NCI-H146 treated with DMSO at 0.1 percent for 48 hours (cell line): ENCODE data around the gene PIK3R1.

Source experiments
- DNase-seq: peaks from one replicate; lab custom pipeline; 2025; ENCODE audit not compliant: unreplicated experiment; lab: John Stamatoyannopoulos, UW

PIK3R1 gene

DNA sequence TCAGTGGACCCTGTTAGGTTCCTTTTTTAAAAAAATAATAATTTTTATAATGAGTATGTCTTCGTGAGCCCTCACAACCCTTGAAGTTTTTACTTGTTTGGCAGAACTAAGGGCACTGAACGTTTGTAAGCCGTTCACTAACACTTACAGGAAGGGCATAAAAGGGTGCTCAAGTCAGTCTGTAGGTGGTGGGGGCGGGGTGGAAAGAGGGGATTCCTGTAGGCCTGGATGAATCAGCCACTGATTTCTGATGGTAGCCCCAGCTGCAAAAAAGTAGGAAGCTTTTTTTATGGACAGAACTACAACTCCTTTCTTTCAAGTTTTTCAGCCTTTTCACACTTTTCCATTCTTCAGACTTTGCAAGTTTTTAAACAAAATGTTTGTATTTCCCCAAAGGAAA is 35.8 kb downstream of the PIK3R1 start:
- DNase-seq = no peak

DNA sequence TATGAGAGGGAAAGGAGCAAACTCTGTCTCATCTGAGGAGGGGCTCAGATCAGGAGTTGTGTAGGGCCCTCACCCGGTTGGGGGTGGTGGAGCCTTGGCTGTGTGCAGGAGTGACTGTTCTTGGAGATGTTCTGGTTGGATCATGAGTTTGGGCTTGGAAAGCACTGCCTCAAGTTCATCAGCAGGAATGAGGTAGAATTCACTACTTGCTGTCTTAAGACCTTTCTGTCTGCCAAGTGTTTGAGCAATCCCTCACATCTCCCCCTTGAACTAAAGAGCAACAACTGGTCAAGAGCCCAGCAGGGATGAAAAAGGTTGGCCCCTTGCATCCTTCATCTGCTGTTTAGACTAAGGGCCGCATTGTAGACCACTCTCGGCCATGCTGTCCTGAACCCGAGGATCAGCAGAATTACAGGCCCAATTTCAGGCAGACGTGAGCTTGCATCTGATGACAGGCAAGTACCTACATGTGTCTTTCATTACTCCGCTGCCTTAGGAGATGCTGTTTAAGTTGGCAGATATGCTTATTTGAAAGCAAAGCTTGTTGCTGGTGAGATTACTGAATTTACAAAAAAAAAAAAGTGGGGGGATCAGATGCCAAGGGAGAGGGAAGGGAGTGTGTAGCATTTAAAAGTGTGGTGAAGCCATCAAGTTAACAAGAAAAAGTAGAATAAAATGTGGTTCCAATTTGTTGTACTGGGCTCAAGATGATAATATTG is 36.4 kb downstream of the PIK3R1 start:
- DNase-seq = no peak

DNA sequence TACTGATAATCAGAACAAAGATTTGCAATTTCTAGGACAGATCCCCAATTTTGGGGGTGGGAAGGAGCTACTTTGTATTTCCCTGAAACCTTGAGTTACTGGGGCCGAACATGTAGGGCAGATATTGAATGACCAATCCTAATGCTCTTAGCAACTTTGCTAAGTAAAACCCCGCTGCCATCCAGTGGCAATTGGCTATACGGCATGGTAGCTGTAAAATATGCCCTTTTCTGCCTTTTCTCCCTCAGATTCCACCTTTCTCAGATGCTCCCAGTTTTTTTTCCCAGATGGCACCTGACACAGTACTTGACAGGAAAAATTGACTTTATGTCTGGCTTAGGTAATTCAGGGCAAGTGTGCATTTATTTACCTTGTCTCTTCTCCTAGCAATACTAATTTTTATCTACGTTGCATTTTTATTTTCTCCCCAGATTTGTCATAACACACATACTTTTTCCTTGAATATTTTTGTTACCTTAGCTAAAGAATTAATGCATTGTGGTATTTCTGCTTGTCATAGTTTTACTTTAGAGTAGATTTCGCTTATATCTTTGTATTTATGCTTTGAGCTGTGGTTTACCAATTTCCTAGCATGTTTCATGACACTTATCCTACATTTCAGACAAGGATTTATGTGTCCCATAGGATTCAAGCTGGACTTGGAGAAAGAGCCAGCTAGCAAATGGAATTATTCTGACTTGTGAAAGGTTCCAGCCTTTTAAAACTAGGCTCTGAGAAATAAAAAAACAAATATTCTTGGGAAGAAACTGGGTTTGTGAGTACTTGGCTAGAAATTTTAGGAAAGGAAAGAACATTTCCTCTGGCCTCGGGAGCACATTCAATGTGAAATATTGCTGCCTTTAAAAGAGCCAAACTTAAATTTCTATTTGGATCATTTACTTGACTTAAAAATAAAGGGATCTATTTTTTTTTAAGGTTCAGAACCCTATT is 37.4 kb downstream of the PIK3R1 start:
- peak; percentile 46 for DNase-seq

GRCh38 chr5:68253624-68254585 is 38.3 kb downstream of the PIK3R1 start:
- no peak for DNase-seq

DNA sequence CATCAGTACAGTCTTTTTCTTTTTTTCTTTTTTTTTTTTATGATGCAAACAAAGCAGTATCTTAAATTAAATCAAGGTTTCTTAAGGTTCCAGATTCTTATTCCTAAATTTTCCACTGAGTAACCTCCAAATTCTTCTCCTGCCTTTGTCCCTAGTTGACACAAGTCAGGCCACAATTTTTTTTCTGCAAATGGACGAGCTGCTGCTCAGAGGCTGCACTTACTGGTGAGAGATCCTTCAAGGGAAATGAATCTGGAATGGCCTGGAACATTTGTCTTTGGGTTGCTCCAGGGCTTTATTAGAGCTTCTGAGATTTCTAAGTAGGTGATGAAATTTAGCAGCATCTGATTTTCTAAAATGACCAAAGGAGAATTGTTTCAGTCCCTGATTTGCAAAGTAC is 39.3 kb downstream of the PIK3R1 start:
- DNase-seq = no peak

DNA sequence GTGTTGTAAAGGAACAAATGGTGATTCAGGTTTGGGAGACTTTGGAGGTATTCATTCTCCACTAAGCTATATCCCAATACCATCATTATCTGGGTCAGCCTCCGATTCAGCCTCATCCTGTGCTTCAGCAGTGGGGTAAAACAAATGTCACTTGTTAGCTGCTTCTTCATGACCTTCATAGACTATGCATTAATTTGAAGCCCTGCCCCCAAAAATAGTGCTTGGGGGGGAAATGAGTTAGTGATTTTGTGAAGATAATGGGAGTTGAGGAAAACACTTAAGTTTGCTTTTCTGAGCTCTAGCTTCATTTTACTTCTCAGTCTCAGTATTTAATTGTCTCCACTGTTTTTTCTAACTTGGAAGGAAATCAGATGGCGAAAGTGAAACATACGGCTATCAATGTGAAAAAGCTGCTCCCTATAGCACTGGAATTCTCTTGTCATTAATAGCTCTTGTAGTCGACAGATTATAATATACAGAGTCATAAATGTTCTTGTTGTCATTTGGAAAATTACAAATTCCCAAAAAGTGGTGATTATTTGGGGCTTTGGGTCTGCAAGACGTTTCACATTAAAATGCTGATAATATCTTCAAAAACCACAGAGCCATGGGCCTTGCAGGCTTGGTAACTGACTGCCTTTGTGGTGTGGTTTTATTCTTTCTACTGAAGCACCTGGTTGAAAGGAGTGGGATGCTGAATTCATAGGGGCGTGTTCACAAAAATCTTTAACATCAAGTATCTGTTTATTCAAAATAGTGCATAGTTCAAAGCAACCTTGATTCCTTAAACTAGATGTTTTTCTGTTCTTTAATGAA is 40.0 kb downstream of the PIK3R1 start:
- DNase-seq = no peak

GRCh38 chr5:68257210-68257609 is 41.7 kb downstream of the PIK3R1 start:
- no peak for DNase-seq

DNA sequence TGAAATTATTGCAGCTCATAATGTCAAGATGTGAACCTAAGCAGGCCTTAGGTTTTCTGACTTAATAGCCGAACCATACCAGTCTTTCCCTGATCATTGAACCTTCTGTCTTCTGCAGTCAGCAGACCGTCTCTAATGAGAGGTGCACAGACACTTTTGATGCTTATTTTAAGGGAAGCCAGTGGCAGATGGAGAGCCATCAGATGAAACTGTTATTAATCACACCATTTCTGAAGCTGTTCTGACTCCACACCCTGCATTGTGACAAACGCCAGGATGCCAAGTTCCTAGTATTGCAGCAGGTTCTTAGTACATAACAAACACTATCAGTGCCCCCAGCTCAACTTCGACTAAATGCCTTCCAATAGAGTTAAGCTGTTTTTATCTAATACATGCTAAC is 43.0 kb downstream of the PIK3R1 start:
- no peak for DNase-seq

DNA sequence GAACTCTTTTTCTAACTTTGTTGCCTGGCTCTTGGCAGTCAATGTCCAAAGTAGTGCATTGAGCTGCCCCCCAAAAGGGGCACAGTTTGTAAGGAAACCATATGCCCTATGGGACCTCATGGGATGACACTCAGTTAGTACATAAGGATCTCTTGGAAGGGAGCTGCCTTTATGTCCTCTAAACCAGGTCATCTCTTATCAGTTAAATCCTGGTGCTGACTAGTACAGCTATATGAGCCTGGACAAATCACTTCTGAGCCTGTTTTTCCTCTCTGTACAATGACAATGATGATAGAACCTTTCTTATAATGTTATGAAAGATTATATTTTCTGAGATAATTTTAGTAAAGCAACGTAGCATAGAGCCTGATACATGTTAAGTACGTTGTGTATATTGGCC is 44.1 kb downstream of the PIK3R1 start:
- DNase-seq = no peak

DNA sequence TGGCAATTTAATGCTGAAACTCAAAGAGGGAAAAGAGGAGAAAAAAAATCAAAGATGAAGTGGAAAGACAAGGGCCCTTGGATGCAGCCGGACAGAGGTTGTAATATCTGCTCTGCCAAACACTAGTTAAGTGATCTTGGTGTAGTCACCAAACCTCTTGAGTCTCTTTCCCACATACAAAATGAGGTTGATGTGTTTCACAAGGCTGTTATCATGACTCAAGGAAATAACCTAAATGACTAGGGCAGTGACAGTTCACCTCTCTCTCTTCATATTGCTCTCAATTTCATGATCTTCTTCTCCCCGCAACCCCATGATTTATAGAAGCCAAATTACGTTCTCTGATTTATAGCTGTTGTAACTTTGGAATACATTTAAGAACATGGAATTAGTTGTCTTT is 44.9 kb downstream of the PIK3R1 start:
- DNase-seq = no peak

- DNase-seq = no peak
These were observed 45.6 kb downstream of the PIK3R1 start for GRCh38 chr5:68261169-68261568.

DNA sequence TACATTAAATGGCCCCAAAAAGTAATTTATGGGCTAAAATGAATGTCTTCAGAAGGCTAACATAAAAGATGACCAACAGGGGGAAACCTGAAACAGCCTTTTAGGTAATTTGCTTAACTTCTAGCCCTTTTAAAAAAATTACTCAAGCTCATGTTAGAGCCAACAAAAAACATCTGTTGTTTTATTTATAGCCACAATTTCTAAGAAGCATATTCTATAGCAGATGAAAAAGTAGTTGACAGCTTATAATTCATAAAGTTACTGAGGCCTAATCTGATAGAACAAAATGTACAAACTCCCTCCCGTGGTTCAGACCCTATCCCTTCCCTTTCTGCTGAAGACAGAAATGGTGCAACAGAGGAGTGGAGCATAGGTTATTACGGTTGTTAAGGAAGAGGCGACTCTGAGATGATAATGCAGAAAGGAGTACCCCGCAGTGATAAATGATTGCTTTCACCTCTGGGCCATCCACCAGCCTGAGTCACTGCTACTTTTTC is 46.1 kb downstream of the PIK3R1 start:
- DNase-seq = peak; percentile 92

GRCh38 chr5:68264024-68264956 is 48.7 kb downstream of the PIK3R1 start:
- DNase-seq = no peak

DNA sequence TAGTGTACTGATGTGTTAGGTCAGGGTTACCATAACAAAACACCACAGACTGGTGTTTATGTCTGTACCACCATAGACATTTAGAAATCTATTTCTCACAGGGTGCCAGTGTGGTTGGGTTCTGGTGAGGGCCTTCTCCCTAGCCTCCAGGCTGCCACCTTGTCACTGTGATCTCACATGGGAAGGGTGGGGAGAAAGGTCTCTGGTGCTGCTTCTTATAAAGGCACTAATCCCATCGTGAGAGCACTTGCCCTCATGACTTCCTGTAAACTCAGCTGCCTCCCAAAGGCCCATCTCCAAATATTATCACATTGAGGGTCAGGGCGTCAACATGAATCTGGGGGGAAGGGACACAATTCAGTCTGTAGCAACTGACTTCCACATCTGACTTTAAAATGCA is 49.8 kb downstream of the PIK3R1 start:
- DNase-seq = no peak

DNA sequence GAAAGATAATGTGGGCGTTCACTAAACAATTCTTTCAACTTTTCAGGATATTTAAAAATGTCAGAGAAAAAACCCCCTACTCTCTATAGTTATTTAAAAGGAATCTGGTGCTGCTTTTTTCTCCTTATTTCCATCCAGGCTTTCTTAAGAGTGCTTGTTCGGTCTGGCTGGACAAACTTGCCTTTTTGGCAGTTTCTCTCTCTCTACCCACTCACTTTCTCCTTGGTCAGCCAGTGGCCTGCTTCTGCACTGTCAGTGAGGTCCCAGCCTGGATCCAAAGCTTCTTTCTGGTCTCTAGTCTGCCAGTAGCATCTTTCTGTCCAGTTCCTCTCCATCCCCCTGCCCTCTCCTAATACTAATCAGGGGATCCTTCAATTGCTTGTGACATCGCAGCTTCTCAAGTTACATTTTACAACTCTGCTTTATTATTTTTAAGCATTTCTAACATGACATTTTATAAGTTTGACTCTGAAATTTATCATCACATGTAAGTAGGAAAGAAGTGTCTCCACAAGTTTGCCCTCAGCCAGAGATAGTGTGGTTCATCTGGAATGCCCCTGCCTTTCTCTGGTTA is 50.4 kb downstream of the PIK3R1 start:
- DNase-seq = no peak

GRCh38 chr5:68266457-68266856 is 50.9 kb downstream of the PIK3R1 start:
- no peak for DNase-seq

DNA sequence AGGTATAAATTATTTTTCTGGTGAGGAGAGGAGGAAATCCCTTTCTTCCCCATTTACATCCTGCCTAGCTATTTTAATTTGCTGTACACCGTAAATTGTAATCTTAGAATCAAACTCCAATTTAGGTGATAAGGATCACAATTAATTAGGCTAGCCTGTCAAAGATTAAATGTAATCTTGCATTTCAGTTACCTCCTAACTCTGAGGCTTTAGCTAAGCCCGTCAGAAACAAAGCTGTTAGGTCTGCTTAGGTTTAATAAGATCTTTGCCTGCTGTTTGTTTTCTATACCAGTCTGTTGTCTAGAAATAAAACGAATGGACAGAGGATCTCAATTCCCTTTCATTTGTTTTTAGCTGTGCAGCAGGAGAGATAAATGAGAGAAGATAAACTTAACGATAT is 51.5 kb downstream of the PIK3R1 start:
- DNase-seq = no peak

GRCh38 chr5:68268101-68268851 is 52.7 kb downstream of the PIK3R1 start:
- DNase-seq = no peak
